GM19351 (cell line): ENCODE data around the gene SYT15.
"Not testable (repeated sequence)": the region's sequence is repeated elsewhere in the genome, so short reads cannot be mapped to it uniquely, and the experiment has no call there.

Experiments used
- ATAC-seq: cut with Tn5 transposase; IDR thresholded peaks from one replicate; pipeline ENCODE4 v1.9.1; 2021; ENCODE audit warnings: mild to moderate bottlenecking, moderate library complexity; ENCODE audit not compliant: unreplicated experiment

The SYT15 gene

GRCh38 chr10:46578474-46579178 is at the start of gene SYT15:
Gene SYT15 (plus strand): TSS chr10:46579128. CDS start chr10:46579169, 41 bp downstream.
- not testable (repeated sequence) for ATAC-seq

- not testable (repeated sequence) for ATAC-seq
These were observed 49.2 kb upstream of the SYT15 start for GRCh38 chr10:46529742-46530141.

GRCh38 chr10:46530249-46531186 is 48.4 kb upstream of the SYT15 start:
- ATAC-seq = no peak

DNA sequence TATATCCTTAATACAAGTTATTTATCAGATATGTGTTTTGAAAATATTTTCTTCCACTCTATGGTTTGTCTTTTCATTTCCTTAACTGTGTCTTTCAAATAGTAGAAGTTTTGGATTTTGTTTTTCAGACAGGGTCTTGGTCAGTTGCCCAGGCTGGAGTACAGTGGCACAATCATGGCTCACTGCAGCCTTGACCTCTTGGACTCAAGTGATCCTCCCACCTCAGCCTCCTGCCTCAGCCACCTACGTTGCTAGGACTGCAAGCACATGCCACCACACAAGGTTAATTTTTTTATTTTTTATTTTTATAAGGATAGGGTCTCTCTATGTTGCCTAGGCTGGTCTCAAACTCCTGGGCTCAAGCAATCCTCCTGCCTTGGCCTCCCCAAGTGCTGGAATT is 46.7 kb upstream of the SYT15 start:
- not testable (repeated sequence) for ATAC-seq

GRCh38 chr10:46534828-46535524 is 44.0 kb upstream of the SYT15 start:
- no peak for ATAC-seq

GRCh38 chr10:46536171-46536570 is 42.8 kb upstream of the SYT15 start:
- no peak for ATAC-seq

- ATAC-seq = no peak
These were observed 42.1 kb upstream of the SYT15 start for GRCh38 chr10:46536781-46537180.

- no peak for ATAC-seq
These were observed 41.6 kb upstream of the SYT15 start for GRCh38 chr10:46537309-46537708.

GRCh38 chr10:46538155-46538554 is 40.8 kb upstream of the SYT15 start:
- no peak for ATAC-seq

DNA sequence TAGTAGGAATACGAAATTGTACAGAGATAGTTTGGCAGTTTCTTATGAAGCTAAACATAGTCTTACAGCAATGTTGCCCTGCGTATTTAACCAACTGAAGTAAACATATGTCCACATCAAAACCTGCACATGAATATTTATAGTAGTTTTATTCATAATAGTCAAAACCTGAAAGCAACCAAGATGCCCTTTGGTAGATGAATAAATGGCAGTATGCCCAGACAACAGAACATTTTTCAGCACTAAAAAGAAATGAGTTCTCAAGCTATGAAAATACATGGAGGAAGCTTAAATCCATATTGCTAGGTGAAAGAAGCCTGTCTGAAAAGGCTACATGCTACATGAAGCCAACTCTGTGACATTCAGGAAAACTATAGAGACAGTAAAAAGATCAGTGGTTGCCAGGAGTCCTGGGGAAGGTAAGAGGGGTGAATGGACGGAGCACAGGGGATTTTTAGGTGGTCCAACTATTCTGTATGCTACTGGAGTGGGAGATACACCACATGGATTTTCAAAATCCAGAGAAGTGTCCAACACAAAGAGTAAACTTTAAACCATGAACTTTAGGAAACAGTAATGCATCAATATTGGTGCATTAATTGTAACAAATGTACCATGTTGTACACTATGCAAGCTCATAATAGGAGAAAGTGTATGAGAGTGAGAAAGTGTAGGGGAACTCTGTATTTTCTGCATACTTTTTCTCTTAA is 40.1 kb upstream of the SYT15 start:
- ATAC-seq = no peak

GRCh38 chr10:46539596-46540411 is 39.1 kb upstream of the SYT15 start:
- no peak for ATAC-seq

DNA sequence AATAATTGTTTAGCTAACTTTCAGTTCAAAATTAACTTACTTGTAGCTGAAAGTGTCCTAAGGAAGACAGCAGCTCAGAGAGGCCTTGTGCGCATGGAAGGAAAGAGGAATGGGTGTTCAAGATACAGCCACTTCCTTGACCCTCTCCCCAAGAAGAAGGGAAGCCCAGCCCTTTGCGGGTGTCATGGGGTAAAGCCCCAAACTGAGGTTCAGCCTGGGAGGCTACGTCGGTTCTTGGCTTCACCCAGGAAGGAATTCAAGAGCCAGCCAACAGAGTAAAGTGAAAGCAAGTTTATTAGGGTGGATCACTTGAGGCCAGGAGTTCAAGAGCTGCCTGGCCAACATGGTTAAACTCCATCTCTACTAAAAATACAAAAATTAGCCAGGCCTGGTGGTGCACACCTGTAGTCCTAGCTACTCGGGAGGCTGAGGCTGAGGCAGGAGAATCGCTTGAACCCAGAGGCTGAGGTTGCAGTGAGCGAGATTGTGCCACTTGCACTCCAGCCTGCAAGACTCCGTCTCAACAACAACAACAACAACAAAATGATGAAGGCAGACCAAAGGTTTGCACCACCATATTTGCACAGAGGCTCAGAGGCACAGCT is 38.4 kb upstream of the SYT15 start:
- ATAC-seq = no peak

DNA sequence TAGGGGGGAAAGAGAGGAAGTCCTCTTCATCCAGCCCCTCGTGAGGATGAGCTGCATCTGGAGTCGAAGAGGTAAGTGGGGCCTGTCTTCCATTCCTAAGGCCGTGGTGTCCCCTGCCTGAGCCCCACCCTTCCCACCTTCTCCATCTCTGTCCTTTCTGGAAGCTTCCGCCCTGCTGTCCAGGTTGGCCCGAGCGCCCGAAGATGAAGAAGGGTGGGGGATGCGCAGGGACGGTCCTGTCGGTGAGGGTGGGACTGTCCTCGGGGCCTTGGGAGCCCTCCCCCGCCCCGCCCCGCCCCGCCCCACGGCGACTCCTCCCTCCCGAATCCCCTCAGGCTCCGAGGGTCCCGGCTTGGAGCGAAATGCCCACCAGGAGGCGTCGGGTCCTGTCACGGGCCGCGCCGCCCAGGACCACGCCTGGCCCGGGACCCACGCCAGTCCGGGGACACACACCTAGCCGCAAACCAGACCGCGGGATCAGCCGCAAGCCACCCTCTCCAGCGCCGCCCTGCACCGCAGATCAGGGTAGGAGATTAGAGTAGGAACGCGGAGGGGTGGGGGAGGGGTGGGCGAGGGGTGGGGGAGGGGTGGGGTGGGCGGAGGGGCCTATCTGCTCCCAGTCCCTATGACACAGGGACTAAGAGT is 37.8 kb upstream of the SYT15 start:
- no peak for ATAC-seq

GRCh38 chr10:46541735-46542566 is 37.0 kb upstream of the SYT15 start:
- ATAC-seq = no peak

DNA sequence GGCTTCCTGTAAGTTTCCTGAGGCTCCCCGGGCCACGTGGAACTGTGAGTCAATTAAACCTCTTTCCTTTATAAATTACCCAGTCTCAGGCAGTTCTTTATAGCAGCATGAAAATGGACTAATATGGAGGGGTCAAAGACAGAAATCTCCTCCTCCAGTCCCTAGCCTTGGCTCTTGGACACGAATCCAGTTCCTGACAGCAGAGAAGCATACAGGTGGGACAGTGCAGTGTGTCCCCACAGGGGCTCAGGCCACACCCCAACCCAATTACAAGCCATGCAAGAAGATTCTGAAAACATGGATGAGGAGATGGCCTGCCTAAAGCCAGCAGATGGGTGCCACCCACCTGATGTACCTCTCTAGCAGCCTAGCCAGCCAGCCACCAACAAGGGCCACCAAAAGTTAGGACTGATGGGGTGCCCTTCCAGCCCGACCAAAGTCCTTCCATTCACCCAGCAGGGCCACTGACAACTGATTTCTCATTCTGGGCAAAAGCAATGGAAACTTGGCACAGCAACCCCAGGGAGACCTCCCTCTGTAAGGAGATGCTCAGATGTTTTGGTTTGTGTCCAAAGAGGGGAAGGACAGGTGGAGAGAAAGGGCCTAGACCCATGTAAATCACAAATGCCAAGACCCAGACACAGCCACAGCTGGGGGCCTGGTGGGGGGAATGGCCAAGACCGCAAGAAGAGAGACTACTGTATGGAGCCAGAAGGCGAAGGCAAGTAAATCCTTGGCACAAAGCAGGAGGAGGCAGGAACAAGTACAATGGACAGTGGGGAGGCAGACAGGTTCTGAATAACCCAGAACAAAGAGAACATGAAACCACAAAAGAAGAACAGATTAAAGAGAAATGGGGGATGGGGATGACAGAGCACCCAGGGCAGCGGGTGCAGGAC is 36.1 kb upstream of the SYT15 start:
- ATAC-seq = no peak

DNA sequence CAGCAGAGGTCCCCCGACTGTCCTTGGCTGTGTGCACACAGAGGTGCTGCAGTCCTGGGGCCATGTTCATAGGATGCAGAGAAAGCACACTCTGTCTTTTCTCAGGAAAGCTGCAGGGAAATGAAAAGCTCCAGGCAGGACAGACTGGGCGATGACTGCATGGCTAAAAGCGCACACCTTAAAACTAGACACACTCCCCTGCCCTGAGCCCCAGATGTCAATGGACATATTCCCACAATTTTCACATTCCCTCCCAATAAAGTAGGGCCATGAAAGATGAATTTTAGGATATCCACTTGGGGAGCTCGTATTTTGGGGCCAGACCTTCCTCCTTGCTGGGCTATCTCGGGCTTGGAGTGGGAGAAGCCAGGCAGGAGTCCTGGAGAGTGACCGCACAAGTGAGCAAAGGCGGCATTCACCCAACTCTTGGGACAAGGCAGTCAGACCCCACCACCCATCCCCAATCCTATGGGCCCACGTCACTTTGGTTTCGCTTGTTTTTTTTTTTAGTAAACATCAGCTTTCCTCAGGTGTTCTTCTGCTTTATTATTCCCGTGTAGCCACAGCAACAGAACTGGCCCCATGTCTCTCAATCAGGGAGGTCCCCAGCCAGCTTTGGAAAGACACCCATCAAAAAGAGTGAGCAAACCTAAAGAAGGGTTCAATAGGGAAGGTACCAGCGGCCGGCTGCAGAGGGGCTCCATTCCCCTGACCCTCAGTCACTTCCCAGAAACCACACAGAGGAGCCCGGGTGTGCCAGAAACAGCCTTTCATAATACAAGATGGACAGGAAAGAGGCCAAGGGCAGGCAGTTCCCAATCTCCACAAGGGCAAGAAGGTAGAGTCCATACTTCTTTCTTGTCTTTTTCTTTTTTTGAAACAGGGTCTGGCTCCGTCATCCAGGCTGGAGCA is 35.2 kb upstream of the SYT15 start:
- ATAC-seq = no peak
